Testis (tissue), 3 donors: ENCODE data around the gene PSTPIP2. TPM values are rescaled to one million over a fixed set of nuclear protein-coding genes. Genes with fewer than 3 reads are reported as not detected.

Experiments
- DNase-seq: peaks from one replicate; pipeline ENCODE4 v3.0.0-alpha.2; 2019
- H3K27ac ChIP-seq, 2 donors: fragments of 200-600 bp; sonication (generic); one replicate each; pipeline ENCODE4 v1.5.1; 2019
- H3K27me3 ChIP-seq: fragments of 200-600 bp; sonication (generic); one replicate; pipeline ENCODE4 v1.5.1; 2019
- H3K36me3 ChIP-seq: fragments of 200-600 bp; sonication (generic); one replicate; pipeline ENCODE4 v1.5.1; 2017; ENCODE audit warnings: low read depth; ENCODE audit errors: missing control alignments
- H3K4me1 ChIP-seq: fragments of 200-600 bp; sonication (generic); one replicate; pipeline ENCODE4 v1.5.1; 2019
- H3K4me3 ChIP-seq, 2 donors: fragments of 200-600 bp; sonication (generic); one replicate each; pipeline ENCODE4 v1.5.1; 2017 to 2019
- H3K9me3 ChIP-seq: fragments of 200-600 bp; sonication (generic); one replicate; pipeline ENCODE4 v1.5.1; 2017
- POLR2A ChIP-seq: fragments of 450-650 bp; IDR thresholded peaks from one replicate; pipeline ENCODE4 v1.6.1; 2017; ENCODE audit warnings: antibody characterized with exemption, mild to moderate bottlenecking, moderate library complexity
- WGBS, 2 donors: methylation state at CpG; one replicate each; pipeline ENCODE4 v1.1.5; 2018; 5-methylcytosine and 5-hydroxymethylcytosine counted together
- intact Hi-C: fragments of 100-400 bp; cut with DNase I; formaldehyde crosslinking; loops from one replicate; pipeline ENCODE4 v1.15.1; 2023; ENCODE audit warnings: low total_unique reads
- polyA plus RNA-seq: library from polyadenylated mRNA; stranded (reverse); fragments of 350-450 nt; fragmentation: Illumina TruSeq; extraction: RNeasy Lipid Tissue Mini Kit (QIAGEN cat#74804); gene quantifications from one replicate; pipeline ENCODE4 v1.2.3, GENCODE V29; 2014; ENCODE audit warnings: low read depth, low replicate concordance; ENCODE audit not compliant: insufficient read depth
- total RNA-seq, 2 donors: library from RNA; depleted of rRNA; stranded (reverse); fragments of >200 nt; gene quantifications; one replicate each; pipeline ENCODE4 v1.2.3, GENCODE V29; 2016
- TF ChIP-seq, protein P1 (sequence below), 3 experiments: fragments of 450-650 bp in 2 of 3; fragments of 200-600 bp in 1 of 3; sonication (generic) in 1 of 3; IDR thresholded peaks; one replicate each; pipeline ENCODE4 v1.5.1; 2016 to 2019; ENCODE audit warnings: antibody characterized with exemption in 3 of 3, mild to moderate bottlenecking in 2 of 3, moderate library complexity in 1 of 3

PSTPIP2 gene
- total and polyA plus RNA-seq, 3 donors from 2014 or later, result 2.5 to 5.0 (median 3.5) TPM

GRCh38 chr18:45991788-45992187, 80.3 kb downstream of the PSTPIP2 start:
- intact Hi-C loops, result no loop called here
- Histone ChIP-seq H3K36me3 (no peaks in the 10 kb centered on the region), H3K4me3 (no peak overlapping the region), H3K27me3 (no peaks in the 10 kb centered on the region), H3K9me3 (no peaks in the 10 kb centered on the region), H3K4me1 (no peaks in the 10 kb centered on the region), H3K27ac (no peak overlapping the region)
- TF ChIP-seq, protein P1, sequence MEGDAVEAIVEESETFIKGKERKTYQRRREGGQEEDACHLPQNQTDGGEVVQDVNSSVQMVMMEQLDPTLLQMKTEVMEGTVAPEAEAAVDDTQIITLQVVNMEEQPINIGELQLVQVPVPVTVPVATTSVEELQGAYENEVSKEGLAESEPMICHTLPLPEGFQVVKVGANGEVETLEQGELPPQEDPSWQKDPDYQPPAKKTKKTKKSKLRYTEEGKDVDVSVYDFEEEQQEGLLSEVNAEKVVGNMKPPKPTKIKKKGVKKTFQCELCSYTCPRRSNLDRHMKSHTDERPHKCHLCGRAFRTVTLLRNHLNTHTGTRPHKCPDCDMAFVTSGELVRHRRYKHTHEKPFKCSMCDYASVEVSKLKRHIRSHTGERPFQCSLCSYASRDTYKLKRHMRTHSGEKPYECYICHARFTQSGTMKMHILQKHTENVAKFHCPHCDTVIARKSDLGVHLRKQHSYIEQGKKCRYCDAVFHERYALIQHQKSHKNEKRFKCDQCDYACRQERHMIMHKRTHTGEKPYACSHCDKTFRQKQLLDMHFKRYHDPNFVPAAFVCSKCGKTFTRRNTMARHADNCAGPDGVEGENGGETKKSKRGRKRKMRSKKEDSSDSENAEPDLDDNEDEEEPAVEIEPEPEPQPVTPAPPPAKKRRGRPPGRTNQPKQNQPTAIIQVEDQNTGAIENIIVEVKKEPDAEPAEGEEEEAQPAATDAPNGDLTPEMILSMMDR (IDR thresholded peaks at IDR 0.05), result no peak
- TF ChIP-seq POLR2A, result no peak
- no peak for DNase-seq
- 95 to 98% methylated on average over 3 of the region's 3 CpGs for WGBS, 2 donors

DNA sequence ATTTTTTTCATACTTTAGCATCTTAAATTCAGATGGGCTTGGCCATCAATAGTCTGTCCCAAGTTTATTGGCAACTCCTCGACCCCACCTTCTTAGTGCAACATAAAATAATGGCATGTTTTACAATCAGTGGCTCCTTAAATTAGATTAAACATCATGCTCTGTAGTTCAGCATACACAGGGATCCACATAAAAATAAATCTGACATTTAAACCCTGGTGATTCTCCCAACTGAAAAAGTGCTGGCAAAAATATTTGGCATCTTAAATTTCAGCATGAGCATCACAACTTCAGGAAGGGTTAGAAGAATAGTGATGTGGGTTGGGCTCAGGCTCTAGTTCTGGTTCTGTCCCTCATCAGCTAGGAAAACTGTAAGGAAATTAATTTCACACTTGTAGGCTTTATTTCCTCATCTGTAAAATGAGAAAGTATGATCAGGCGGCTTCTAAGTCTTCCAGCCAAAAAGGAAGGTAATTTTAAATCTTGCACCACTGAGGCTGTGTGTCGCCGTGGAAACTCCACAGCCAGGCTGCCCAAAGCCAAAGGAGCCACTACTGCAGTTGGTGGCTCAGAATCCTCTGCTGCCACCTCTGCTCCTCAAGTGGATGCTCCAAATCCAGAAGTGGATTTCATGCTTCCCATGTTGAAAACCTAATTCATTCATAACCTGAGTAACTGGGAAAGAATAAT, 87.4 kb downstream of the PSTPIP2 start:
- H3K4me3 ChIP-seq, result no peak overlapping the region
- H3K4me1 ChIP-seq, result no peaks in the 10 kb centered on the region
- 92 to 93% methylated on average over 4 of the region's 4 CpGs for WGBS, 2 donors
- TF ChIP-seq, protein P1 (IDR thresholded peaks at IDR 0.05), result no peak
- TF ChIP-seq POLR2A, result no peak
- H3K27me3 ChIP-seq, result no peaks in the 10 kb centered on the region
- no peak for DNase-seq
- no peaks in the 10 kb centered on the region for H3K9me3 ChIP-seq
- H3K27ac ChIP-seq, result no peak overlapping the region
- no peaks in the 10 kb centered on the region for H3K36me3 ChIP-seq
- intact Hi-C loops, result no loop called here

DNA sequence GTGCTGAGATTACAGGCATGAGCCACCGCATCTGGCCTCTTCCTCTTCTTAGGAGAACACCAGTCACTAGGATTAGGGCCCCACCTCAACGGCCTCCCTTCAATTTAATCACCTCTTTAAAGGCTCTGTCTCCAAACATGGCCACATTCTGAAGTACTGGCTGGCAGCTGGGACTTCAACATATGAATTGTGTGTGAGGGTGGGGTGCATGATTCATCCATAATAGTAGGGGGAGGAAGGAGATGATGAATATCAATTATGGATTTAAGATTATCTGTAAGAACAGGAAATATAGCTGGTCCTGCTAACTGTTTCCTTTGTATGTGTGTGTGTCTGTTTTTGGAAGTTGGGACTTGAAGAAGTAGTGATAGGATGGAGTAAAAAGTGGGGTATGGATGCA, 90.2 kb downstream of the PSTPIP2 start:
- WGBS, 2 donors, result 80 to 91% methylated on average over 2 of the region's 2 CpGs
- no peaks in the 10 kb centered on the region for H3K27me3 ChIP-seq
- no peaks in the 10 kb centered on the region for H3K4me1 ChIP-seq
- no peaks in the 10 kb centered on the region for H3K9me3 ChIP-seq
- no peak overlapping the region for H3K27ac ChIP-seq
- no peak overlapping the region for H3K4me3 ChIP-seq
- intact Hi-C loops, result no loop called here
- no peaks in the 10 kb centered on the region for H3K36me3 ChIP-seq
- DNase-seq, result no peak
- TF ChIP-seq POLR2A, result no peak
- TF ChIP-seq, protein P1 (IDR thresholded peaks at IDR 0.05), result no peak

DNA sequence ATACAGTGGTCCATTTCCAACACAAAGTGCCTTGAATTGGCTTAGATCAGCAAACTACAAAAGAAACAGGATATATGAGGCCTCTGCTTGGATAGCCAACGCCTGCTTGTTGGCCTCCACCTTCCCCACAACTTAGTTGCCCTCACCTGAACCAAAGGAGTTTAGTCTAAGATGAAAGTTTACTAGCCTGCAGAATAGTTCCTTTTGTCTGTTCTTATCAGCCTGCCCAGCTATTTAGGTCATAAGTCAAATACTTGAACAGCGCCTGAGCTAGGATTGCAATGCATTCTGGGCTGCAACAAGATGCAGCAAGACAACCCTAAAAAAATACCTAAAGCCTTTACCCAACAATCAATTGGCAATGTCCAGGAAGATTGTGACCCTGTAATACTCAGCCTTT, 91.8 kb downstream of the PSTPIP2 start:
- no peak for DNase-seq
- Histone ChIP-seq H3K4me1 (no peaks in the 10 kb centered on the region), H3K27ac (no peak overlapping the region), H3K27me3 (no peaks in the 10 kb centered on the region), H3K4me3 (no peak overlapping the region), H3K9me3 (no peaks in the 10 kb centered on the region), H3K36me3 (no peaks in the 10 kb centered on the region)
- 66 to 72% methylated on average over 2 of the region's 2 CpGs for WGBS, 2 donors
- no peak for TF ChIP-seq POLR2A
- TF ChIP-seq, protein P1 (IDR thresholded peaks at IDR 0.05), result no peak
- intact Hi-C loops, result no loop called here

GRCh38 chr18:45978084-45978483, 94.0 kb downstream of the PSTPIP2 start:
- H3K36me3 ChIP-seq, result no peaks in the 10 kb centered on the region
- H3K27ac ChIP-seq, result no peak overlapping the region
- no peak overlapping the region for H3K4me3 ChIP-seq
- DNase-seq, result no peak
- 75 to 77% methylated on average over 1 of the region's 1 CpG for WGBS, 2 donors
- no peaks in the 10 kb centered on the region for H3K4me1 ChIP-seq
- H3K27me3 ChIP-seq, result no peaks in the 10 kb centered on the region
- intact Hi-C loops, result no loop called here
- TF ChIP-seq, protein P1 (IDR thresholded peaks at IDR 0.05), result no peak
- TF ChIP-seq POLR2A, result no peak
- no peaks in the 10 kb centered on the region for H3K9me3 ChIP-seq
